ENCODE results near the gene NME2.

GRCh38 chr17:51154176-51154575 lies 12.0 kb upstream of the NME2 start:
- TF ChIP-seq CTCF (IDR thresholded peaks at IDR 0.05) (no peak), POLR2A (IDR thresholded peaks at IDR 0.05) (no peak)
